DOHH2 (cell line): ENCODE measurements around the gene LRRC27.

Source experiments
- H3F3A ChIP-seq: fragments of 200-600 bp; sonication (generic), shearing (Covaris generic); 2 replicates; pipeline ENCODE4 v1.6.0; 2016; ENCODE audit warnings: antibody characterized with exemption, mild to moderate bottlenecking; ENCODE audit not compliant: control insufficient read depth, insufficient read depth
- H3K27ac ChIP-seq: fragments of 200-600 bp; sonication (generic); 2 replicates; pipeline ENCODE4 v1.5.1; 2014; ENCODE audit warnings: low read depth, mild to moderate bottlenecking, low read length, moderate library complexity
- H3K27me3 ChIP-seq: fragments of 200-600 bp; sonication (generic); 2 replicates; pipeline ENCODE4 v1.6.1; 2014; ENCODE audit warnings: mild to moderate bottlenecking, low read length, mixed read lengths; ENCODE audit not compliant: control insufficient read depth
- H3K36me3 ChIP-seq: fragments of 200-600 bp; sonication (generic); 2 replicates; pipeline ENCODE4 v1.6.1; 2014; ENCODE audit warnings: mild to moderate bottlenecking, low read length, moderate library complexity, mixed read lengths; ENCODE audit not compliant: control insufficient read depth
- H3K4me1 ChIP-seq: fragments of 200-600 bp; sonication (generic); 2 replicates; pipeline ENCODE4 v1.6.1; 2014; ENCODE audit warnings: mild to moderate bottlenecking, low read length, mixed read lengths; ENCODE audit not compliant: control insufficient read depth
- H3K4me2 ChIP-seq: fragments of 200-600 bp; sonication (generic); 2 replicates; pipeline ENCODE4 v1.6.0; 2014; ENCODE audit warnings: mild to moderate bottlenecking, low read length, moderate library complexity
- H3K4me3 ChIP-seq: fragments of 200-600 bp; sonication (generic); 2 replicates; pipeline ENCODE4 v1.5.1; 2014; ENCODE audit warnings: mild to moderate bottlenecking, low read length, mixed read lengths
- H3K79me2 ChIP-seq: fragments of 200-600 bp; sonication (generic); 2 replicates; pipeline ENCODE4 v1.6.1; 2014; ENCODE audit warnings: mild to moderate bottlenecking, low read length, mixed read lengths; ENCODE audit not compliant: control insufficient read depth
- H3K9me2 ChIP-seq: fragments of 200-600 bp; sonication (generic); replicated peaks from 2 replicates; pipeline ENCODE4 v1.6.1; 2014; ENCODE audit warnings: mild to moderate bottlenecking, low read length, mixed read lengths; ENCODE audit not compliant: control insufficient read depth
- H3K9me3 ChIP-seq: fragments of 200-600 bp; sonication (generic); 2 replicates; pipeline ENCODE4 v1.6.1; 2014; ENCODE audit warnings: antibody characterized with exemption, low read length, mixed read lengths; ENCODE audit not compliant: control insufficient read depth, insufficient read depth
- H4K20me1 ChIP-seq: fragments of 200-600 bp; sonication (generic); 2 replicates; pipeline ENCODE4 v1.6.0; 2014; ENCODE audit warnings: low read depth, mild to moderate bottlenecking, antibody characterized with exemption, low read length, moderate library complexity; ENCODE audit not compliant: control insufficient read depth, insufficient read depth
- CTCF ChIP-seq: fragments of 200-600 bp; sonication (generic); IDR thresholded peaks from one replicate; pipeline ENCODE4 v1.5.1; 2014; ENCODE audit warnings: antibody characterized with exemption, mild to moderate bottlenecking, low read depth, low read length; ENCODE audit not compliant: poor library complexity, severe bottlenecking
- EZH2phosphoT487 ChIP-seq: fragments of 200-600 bp; sonication (generic); IDR thresholded peaks from 2 replicates; pipeline ENCODE4 v1.6.1; 2017; ENCODE audit warnings: borderline replicate concordance, mild to moderate bottlenecking, antibody characterized with exemption, low read length, moderate library complexity, mixed read lengths

The LRRC27 gene

DNA sequence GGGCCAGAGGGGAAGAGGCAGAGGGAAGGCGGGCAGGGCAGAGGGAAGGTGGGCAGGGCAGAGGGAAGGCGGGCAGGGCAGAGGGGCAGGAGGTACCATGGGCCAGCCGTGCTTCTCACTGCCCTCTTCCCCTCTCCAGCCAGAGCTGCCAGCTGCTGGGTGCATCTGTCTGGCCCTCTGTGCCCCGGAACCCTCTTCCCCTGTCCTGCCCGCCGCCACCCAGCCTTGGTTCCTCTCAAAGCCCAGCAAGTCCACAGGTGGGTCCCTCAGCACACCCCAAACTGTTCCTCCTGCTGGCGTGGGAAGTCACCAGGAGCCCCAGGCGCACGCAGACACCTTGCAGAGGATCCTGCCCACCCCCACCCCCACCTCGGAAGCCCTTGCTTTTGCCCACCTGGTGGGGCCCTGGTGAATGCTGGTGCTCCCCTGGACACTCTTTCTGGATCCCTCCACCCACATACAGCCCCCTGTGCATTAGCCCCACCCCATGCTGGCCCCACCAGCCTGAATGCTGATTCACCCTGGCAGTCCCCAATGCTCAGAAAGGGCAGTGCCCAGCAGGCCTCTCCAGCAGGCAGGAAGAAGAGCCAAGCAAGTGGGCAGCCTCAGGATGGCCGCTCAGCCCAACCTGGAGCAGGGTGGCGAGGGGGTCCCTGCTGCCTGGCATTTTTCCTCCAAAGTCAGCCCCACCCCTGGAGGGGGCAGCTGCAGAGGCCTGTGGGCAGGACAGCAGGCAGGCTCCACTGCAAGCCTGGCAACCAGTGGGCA is 63.1 kb downstream of the LRRC27 start:
- Histone ChIP-seq H3K4me1 (peaks cover 31% of the 10 kb centered on the region), H3K9me2 (no peaks in the 10 kb centered on the region), H3K4me2 (peak overlapping the region; percentile 45; the same call in 1 of the 2 replicates), H3F3A (no peaks in the 10 kb centered on the region), H3K27me3 (peaks cover 8% of the 10 kb centered on the region), H4K20me1 (no peaks in the 10 kb centered on the region), H3K27ac (no peak overlapping the region), H3K79me2 (peaks cover 3% of the 10 kb centered on the region; the same call in 1 of the 2 replicates), H3K9me3 (no peaks in the 10 kb centered on the region; the same call in 1 of the 2 replicates), H3K36me3 (no peaks in the 10 kb centered on the region), H3K4me3 (no peak overlapping the region)
- TF ChIP-seq CTCF (no peak), EZH2phosphoT487 (no peak)

GRCh38 chr10:132395704-132396493 is 63.9 kb downstream of the LRRC27 start:
- Histone ChIP-seq H3K9me2 (no peaks in the 10 kb centered on the region), H3K27me3 (peaks cover 8% of the 10 kb centered on the region), H3K4me3 (peak overlapping the region; percentile 47), H3F3A (no peaks in the 10 kb centered on the region), H4K20me1 (no peaks in the 10 kb centered on the region), H3K79me2 (peaks cover 3% of the 10 kb centered on the region; the same call in 1 of the 2 replicates), H3K36me3 (no peaks in the 10 kb centered on the region), H3K4me2 (peak overlapping the region; percentile 45), H3K9me3 (no peaks in the 10 kb centered on the region; the same call in 1 of the 2 replicates), H3K27ac (no peak overlapping the region), H3K4me1 (peaks cover 31% of the 10 kb centered on the region)
- no peak for TF ChIP-seq CTCF
- no peak for TF ChIP-seq EZH2phosphoT487

DNA sequence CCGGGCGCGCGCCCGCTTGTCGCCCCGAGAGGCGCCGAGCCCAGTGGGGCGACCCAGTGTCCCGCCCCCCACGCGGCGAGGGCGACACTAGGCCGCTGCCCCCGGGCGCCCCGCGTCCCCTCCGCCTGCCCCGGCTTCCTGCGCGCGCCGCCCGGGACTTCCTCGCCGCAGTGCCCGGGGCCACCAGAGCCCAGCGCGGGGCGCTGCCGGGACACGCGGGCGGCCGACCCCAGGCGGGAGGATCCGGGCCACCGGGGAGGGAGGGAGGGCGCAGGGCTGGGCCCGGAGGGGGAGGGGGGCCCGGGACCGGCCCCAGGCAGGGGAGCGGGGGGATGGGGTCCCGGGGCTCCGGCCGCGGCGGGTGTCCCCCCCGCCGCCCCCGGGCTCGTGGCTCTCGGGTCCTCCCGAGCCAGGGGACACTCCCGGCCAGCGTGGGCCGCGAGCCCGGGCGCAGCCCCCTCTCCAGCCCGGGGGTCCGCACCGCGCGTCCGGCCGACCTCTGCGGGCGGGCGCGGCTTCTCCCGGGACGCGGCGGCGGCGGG is 64.6 kb downstream of the LRRC27 start:
- Histone ChIP-seq H3K27me3 (peaks cover 8% of the 10 kb centered on the region), H3K79me2 (peaks cover 3% of the 10 kb centered on the region; the same call in 1 of the 2 replicates), H3K36me3 (no peaks in the 10 kb centered on the region), H3K9me2 (no peaks in the 10 kb centered on the region), H3F3A (no peaks in the 10 kb centered on the region), H4K20me1 (no peaks in the 10 kb centered on the region), H3K4me3 (peak overlapping the region; percentile 47), H3K4me2 (peak overlapping the region; percentile 45), H3K4me1 (peaks cover 31% of the 10 kb centered on the region), H3K9me3 (no peaks in the 10 kb centered on the region; the same call in 1 of the 2 replicates), H3K27ac (no peak overlapping the region)
- TF ChIP-seq CTCF (no peak), EZH2phosphoT487 (no peak)
